Ectodermal cell (in vitro differentiated cells): ENCODE measurements around the gene EBF4.

Experiments used
- H3K27ac ChIP-seq: 2 replicates; pipeline ENCODE4 v1.7.0; 2013; ENCODE audit warnings: mild to moderate bottlenecking, low read depth, low read length; ENCODE audit not compliant: insufficient read depth, poor library complexity, severe bottlenecking
- H3K27me3 ChIP-seq: 2 replicates; pipeline ENCODE4 v1.7.0; 2013; ENCODE audit warnings: mild to moderate bottlenecking, low read length; ENCODE audit not compliant: insufficient read depth, control insufficient read depth, poor library complexity, severe bottlenecking
- H3K36me3 ChIP-seq: one replicate; pipeline ENCODE4 v1.7.0; 2013; ENCODE audit warnings: low read length; ENCODE audit not compliant: control insufficient read depth, insufficient read depth
- H3K4me1 ChIP-seq: one replicate; pipeline ENCODE4 v1.7.0; 2013; ENCODE audit warnings: low read length; ENCODE audit not compliant: control insufficient read depth, insufficient read depth
- H3K4me3 ChIP-seq: 2 replicates; pipeline ENCODE4 v1.7.0; 2013; ENCODE audit warnings: low read depth, low read length, control low read depth; ENCODE audit not compliant: insufficient read depth
- H3K9me3 ChIP-seq: 2 replicates; pipeline ENCODE4 v1.7.0; 2013; ENCODE audit warnings: mild to moderate bottlenecking, low read length, moderate library complexity; ENCODE audit not compliant: control insufficient read depth
- WGBS, 2 experiments: methylation state at CpG; one replicate each; pipeline ENCODE4 v1.1.7; 2013; ENCODE audit warnings: missing lambda C conversion rate in 2 of 2; 5-methylcytosine and 5-hydroxymethylcytosine counted together

EBF4 gene

GRCh38 chr20:2709205-2709981 lies 16.8 kb downstream of the EBF4 start:
- peaks cover 28% of the 10 kb centered on the region for H3K4me1 ChIP-seq
- no peak overlapping the region for H3K4me3 ChIP-seq
- no peaks in the 10 kb centered on the region for H3K9me3 ChIP-seq
- H3K36me3 ChIP-seq = no peaks in the 10 kb centered on the region
- WGBS, 2 experiments = 57 to 59% methylated on average over 17 of the region's 17 CpGs
- peaks cover 8% of the 10 kb centered on the region for H3K27me3 ChIP-seq
- H3K27ac ChIP-seq = no peak overlapping the region

DNA sequence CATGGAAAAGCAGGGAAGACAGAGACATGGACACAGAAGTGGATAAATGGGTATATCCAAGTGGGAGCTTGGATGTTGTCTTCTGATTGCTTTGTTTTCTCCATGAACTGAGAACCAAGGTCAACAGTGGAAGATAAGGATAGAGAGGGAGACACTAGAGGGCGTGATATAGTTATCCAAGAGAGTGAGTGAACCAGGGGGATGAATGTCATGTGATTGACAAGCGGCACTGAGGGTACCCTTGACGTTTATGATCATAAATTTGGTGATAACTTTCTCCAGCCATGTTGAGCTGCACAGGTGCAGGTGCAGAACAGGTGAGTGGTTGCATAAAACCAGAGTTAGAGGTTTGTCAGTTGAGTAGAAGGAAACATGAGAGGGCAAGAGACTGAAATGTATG lies 20.7 kb downstream of the EBF4 start:
- H3K27me3 ChIP-seq = no peaks in the 10 kb centered on the region
- H3K4me1 ChIP-seq = peaks cover 10% of the 10 kb centered on the region
- no peak overlapping the region for H3K27ac ChIP-seq
- 22 to 27% methylated on average over 3 of the region's 3 CpGs for WGBS, 2 experiments
- no peak overlapping the region for H3K4me3 ChIP-seq
- no peaks in the 10 kb centered on the region for H3K36me3 ChIP-seq
- no peaks in the 10 kb centered on the region for H3K9me3 ChIP-seq

DNA sequence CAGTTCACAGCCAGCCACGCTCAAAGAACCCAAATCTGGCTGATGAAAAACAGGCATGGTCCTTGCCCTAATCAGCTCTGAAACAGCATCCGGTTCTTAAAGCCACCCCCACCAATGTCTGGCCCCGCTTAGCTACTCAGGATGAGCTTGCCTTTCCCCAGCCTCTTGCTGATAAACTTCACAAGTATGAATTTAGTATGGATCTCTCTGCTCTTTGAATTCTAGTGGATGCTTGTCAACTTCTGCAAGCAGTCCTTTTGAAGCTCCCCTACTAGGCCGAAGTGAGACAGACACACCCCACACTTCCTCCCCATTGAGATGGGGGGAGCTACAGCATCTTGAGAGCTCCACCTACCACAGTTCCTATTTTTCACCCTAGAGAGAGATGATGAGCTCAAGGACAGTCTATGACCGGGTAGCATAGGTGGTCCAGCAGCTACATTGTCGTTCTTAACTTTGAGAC lies 36.7 kb downstream of the EBF4 start:
- Histone ChIP-seq H3K9me3 (no peaks in the 10 kb centered on the region), H3K27ac (no peak overlapping the region), H3K4me3 (no peak overlapping the region), H3K4me1 (no peaks in the 10 kb centered on the region), H3K27me3 (no peaks in the 10 kb centered on the region), H3K36me3 (no peaks in the 10 kb centered on the region)
- WGBS, 2 experiments = 77 to 81% methylated on average over 6 of the region's 6 CpGs

- H3K9me3 ChIP-seq = no peaks in the 10 kb centered on the region
- no peak overlapping the region for H3K27ac ChIP-seq
- no peak overlapping the region for H3K4me3 ChIP-seq
- H3K27me3 ChIP-seq = no peaks in the 10 kb centered on the region
- H3K4me1 ChIP-seq = no peaks in the 10 kb centered on the region
- WGBS, 2 experiments = 68 to 74% methylated on average over 1 of the region's 1 CpG
- no peaks in the 10 kb centered on the region for H3K36me3 ChIP-seq
Observed at GRCh38 chr20:2729791-2730190, 37.2 kb downstream of the EBF4 start.

GRCh38 chr20:2734899-2735298 lies 42.3 kb downstream of the EBF4 start:
- Histone ChIP-seq H3K36me3 (no peaks in the 10 kb centered on the region), H3K9me3 (no peaks in the 10 kb centered on the region), H3K4me1 (no peaks in the 10 kb centered on the region), H3K27ac (no peak overlapping the region), H3K4me3 (no peak overlapping the region), H3K27me3 (no peaks in the 10 kb centered on the region)
- 90 to 94% methylated on average over 2 of the region's 2 CpGs for whole genome bisulfite sequencing, 2 experiments

DNA sequence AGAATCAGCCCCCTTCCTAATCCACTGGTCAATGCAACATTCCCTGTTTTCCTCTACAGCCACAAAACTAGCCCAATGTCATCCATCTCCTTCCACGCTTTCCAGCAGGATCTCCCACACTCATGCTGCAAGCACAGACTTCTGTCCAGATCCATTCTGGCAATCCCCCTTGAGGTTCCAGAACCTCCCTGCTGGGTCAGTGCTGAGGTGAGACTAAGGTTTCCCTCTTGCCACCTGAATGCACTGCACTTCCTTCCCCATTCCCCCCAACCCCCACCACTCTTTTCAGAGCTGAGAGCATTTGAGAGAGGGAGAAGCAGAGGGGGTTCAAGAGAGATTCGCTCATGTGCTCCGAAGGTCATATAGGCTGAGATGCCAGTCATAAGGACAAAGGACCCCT lies 43.9 kb downstream of the EBF4 start:
- H3K27me3 ChIP-seq = no peaks in the 10 kb centered on the region
- H3K9me3 ChIP-seq = no peaks in the 10 kb centered on the region
- no peaks in the 10 kb centered on the region for H3K4me1 ChIP-seq
- no peaks in the 10 kb centered on the region for H3K36me3 ChIP-seq
- no peak overlapping the region for H3K4me3 ChIP-seq
- H3K27ac ChIP-seq = no peak overlapping the region
- 96% methylated on average over 3 of the region's 3 CpGs for WGBS, 2 experiments

DNA sequence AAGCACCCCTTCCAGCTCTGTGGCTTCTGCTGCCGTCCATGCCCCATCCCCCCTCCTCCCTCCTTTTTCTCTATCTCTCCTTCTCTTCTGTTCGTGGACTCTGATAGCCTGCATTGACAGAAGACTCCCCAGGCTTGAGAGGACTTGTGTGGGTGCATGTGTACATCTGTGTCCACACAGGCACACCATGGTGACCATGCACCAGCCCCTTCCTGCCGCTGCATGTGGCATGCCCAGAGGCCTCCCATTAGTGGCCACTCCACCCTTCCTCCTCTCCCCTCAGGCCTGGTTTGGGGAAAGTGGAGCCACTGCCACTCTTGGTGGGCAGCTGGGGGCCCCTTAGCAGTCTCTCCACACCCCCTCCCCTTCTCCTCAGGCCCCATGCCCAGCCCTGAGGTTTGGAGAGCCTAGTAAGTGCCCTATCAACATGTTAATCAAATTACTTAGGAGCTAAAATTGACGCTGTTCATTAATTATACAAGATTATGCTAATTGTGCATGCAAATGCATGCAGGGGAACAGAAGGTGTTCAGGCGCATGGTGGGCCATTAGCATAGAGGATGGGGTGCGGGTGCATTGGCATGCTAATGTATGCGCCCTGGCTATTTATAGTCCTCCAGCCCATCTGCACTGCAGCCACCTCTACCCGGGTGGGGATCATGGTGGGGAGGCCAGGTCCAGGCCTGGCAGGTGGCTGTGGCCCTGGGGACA lies 45.9 kb downstream of the EBF4 start:
- Histone ChIP-seq H3K27me3 (peaks cover 14% of the 10 kb centered on the region), H3K27ac (no peak overlapping the region), H3K4me1 (no peaks in the 10 kb centered on the region), H3K9me3 (no peaks in the 10 kb centered on the region), H3K36me3 (no peaks in the 10 kb centered on the region), H3K4me3 (no peak overlapping the region)
- WGBS, 2 experiments = 80 to 84% methylated on average over 8 of the region's 8 CpGs

DNA sequence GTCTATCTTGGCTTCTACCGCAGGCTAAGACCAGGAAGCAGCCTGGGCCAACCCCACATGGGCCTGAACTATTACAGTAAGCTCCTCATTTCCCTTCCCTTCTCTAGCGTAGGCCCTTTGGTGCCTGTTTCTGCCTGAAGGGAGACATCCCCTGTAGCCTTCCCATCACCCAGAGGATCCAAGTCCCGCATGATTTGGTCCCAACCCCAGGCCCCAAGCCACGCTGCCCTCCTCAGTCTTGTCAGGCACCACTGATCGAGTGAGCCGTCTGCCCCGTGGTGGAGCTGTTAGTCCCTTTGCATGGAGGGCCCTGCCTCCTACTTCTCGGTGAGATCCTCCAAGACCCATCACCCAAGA lies 46.4 kb downstream of the EBF4 start:
- H3K4me1 ChIP-seq = no peaks in the 10 kb centered on the region
- no peak overlapping the region for H3K27ac ChIP-seq
- no peaks in the 10 kb centered on the region for H3K36me3 ChIP-seq
- 89 to 91% methylated on average over 8 of the region's 8 CpGs for WGBS, 2 experiments
- H3K27me3 ChIP-seq = peaks cover 20% of the 10 kb centered on the region
- H3K9me3 ChIP-seq = no peaks in the 10 kb centered on the region
- H3K4me3 ChIP-seq = no peak overlapping the region

GRCh38 chr20:2740702-2741101 lies 48.1 kb downstream of the EBF4 start:
- H3K27me3 ChIP-seq = peaks cover 28% of the 10 kb centered on the region

DNA sequence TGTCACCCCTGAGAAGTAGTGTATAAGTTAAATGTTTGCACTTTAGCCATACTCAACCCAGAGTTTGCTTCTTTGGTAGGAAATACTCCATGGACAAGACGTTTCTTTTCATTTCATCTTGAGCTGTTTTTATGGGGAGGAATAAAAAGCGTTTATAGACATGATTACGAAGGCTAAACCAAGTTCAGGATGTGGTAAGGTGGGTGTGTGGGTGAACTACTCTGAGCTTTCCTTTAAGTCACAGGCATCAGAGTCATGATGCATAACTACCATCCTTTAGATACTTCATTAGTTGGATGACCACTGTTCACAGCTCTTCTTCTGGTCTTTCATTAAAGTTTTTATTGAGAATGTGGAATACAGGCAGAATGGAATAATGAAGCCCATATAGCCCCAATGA lies 48.9 kb downstream of the EBF4 start:
- Histone ChIP-seq H3K27me3 (peaks cover 35% of the 10 kb centered on the region), H3K4me1 (no peaks in the 10 kb centered on the region), H3K4me3 (no peak overlapping the region), H3K36me3 (no peaks in the 10 kb centered on the region), H3K27ac (no peak overlapping the region), H3K9me3 (no peaks in the 10 kb centered on the region)
- WGBS, 2 experiments = 80 to 82% methylated on average over 3 of the region's 3 CpGs

More at GRCh38 chr20:2740702-2741101, 48.1 kb downstream of the EBF4 start:
- Histone ChIP-seq H3K9me3 (no peaks in the 10 kb centered on the region), H3K27ac (no peak overlapping the region), H3K36me3 (no peaks in the 10 kb centered on the region), H3K4me1 (no peaks in the 10 kb centered on the region), H3K4me3 (no peak overlapping the region)
- WGBS, 2 experiments = 79% methylated on average over 6 of the region's 6 CpGs
